Right atrium auricular region (tissue), 2 donors: ENCODE data around the gene EAPP. TPM values are rescaled to one million over a fixed set of nuclear protein-coding genes. Genes with fewer than 3 reads are reported as not detected.
"Not testable (repeated sequence)": the region's sequence is repeated elsewhere in the genome, so short reads cannot be mapped to it uniquely, and the experiment has no call there.

Experiments used
- DNase-seq: peaks from one replicate; pipeline ENCODE4 v3.0.0-alpha.2; 2019; ENCODE audit warnings: low spot score
- H3K27ac ChIP-seq, 2 donors: fragments of 200-600 bp; sonication (generic); 1 replicate in 1 of 2; 2 replicates in 1 of 2; pipeline ENCODE4 v1.5.1; 2016 to 2019
- H3K27me3 ChIP-seq, 2 donors: fragments of 200-600 bp; sonication (generic); one replicate each; pipeline versions ENCODE4 v1.5.1 to v1.6.0; 2017 to 2019
- H3K36me3 ChIP-seq: fragments of 200-600 bp; sonication (generic); one replicate; pipeline ENCODE4 v1.5.1; 2016
- H3K4me1 ChIP-seq, 2 donors: fragments of 200-600 bp; sonication (generic); one replicate each; pipeline versions ENCODE4 v1.5.1 to v1.6.0; 2017 to 2019
- H3K4me3 ChIP-seq, 2 donors: fragments of 200-600 bp; sonication (generic); 1 replicate in 1 of 2; 2 replicates in 1 of 2; pipeline ENCODE4 v1.5.1; 2017 to 2019; ENCODE audit warnings: mild to moderate bottlenecking in 1 of 2, moderate library complexity in 1 of 2
- H3K9me3 ChIP-seq, 2 donors: fragments of 200-600 bp; sonication (generic); one replicate each; pipeline ENCODE4 v1.5.1; 2019
- CTCF ChIP-seq, 2 donors: fragments of 200-600 bp; sonication (generic); IDR thresholded peaks; one replicate each; pipeline ENCODE4 v1.5.1; 2019; ENCODE audit warnings: antibody characterized with exemption in 2 of 2
- total RNA-seq, 2 donors: library from RNA; depleted of rRNA; stranded (reverse); fragments of >200 nt; gene quantifications; one replicate each; pipeline ENCODE4 v1.1.0, GENCODE V29; 2016

Gene EAPP
- total RNA-seq, 2 donors from 2014 or later = 17.9 to 22.7 TPM

DNA sequence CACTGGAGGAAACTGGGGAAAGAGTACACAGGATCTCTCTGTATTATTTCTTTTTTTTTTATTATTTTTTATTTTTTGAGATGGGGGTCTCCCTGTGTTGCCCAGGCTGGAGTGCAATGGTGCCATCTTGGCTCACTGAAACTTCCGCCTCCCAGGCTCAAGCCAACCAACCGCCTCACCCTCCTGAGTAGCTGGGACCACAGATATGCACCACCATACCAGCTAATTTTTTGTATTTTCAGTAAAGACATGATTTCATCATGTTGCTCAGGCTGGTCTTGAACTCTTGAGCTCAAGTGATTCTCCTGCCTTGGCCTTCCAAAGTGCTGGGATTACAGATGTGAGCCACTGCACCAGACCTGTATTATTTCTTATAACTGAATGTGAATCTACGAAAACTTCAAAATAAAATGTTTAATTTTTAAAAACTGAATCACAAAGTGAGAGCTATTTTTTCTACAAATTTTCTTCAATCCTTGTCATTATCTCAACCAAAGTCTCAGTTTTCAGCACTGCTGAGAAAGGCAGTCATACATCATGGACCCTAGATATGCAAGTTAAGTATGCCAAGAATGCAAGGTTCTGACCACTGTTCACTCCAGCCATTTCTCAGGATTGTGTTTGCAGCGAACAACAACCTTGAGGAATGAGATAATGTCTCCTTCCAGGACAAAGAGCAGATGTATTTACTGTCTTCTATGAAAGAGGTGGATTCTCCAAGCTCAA lies 2.4 kb downstream of the EAPP start:
- no peak overlapping the region for H3K27ac ChIP-seq
- no peak for TF ChIP-seq CTCF (IDR thresholded peaks at IDR 0.05)
- peaks cover 19% of the 10 kb centered on the region for H3K36me3 ChIP-seq
- H3K27me3 ChIP-seq = no peaks in the 10 kb centered on the region
- H3K4me1 ChIP-seq = peaks cover 0 to 23% of the 10 kb centered on the region in 2 donors
- DNase-seq = no peak
- H3K9me3 ChIP-seq = no peaks in the 10 kb centered on the region
- no peak overlapping the region for H3K4me3 ChIP-seq

GRCh38 chr14:34527591-34527990 lies 11.9 kb downstream of the EAPP start:
- Histone ChIP-seq H3K9me3 (no peaks in the 10 kb centered on the region), H3K27me3 (no peaks in the 10 kb centered on the region), H3K4me3 (no peak overlapping the region), H3K27ac (no peak overlapping the region), H3K36me3 (peaks cover 96% of the 10 kb centered on the region), H3K4me1 (no peaks in the 10 kb centered on the region)
- DNase-seq = no peak
- no peak for TF ChIP-seq CTCF (IDR thresholded peaks at IDR 0.05)

DNA sequence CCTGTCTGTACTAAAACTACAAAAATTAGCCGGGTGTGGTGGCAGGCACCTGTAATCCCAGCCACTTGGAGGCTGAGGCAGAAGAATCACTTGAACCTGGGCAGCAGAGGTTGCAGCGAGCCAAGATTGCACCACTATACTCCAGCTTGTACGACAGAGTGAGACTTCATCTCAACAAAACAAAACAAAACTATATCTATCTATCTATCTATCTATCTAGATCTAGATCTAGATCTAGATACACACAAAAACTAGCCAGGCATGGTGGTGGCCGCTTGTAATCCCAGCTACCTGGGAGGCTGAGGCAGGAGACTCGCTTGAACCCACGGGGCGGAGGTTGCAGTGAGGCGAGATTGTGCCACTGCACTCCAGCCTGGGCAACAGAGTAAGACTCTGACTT lies 15.3 kb downstream of the EAPP start:
- not testable (repeated sequence) for H3K27me3 ChIP-seq, H3K4me1 ChIP-seq, H3K27ac ChIP-seq, H3K4me3 ChIP-seq, H3K9me3 ChIP-seq, DNase-seq
- peaks cover 99% of the 10 kb centered on the region for H3K36me3 ChIP-seq

DNA sequence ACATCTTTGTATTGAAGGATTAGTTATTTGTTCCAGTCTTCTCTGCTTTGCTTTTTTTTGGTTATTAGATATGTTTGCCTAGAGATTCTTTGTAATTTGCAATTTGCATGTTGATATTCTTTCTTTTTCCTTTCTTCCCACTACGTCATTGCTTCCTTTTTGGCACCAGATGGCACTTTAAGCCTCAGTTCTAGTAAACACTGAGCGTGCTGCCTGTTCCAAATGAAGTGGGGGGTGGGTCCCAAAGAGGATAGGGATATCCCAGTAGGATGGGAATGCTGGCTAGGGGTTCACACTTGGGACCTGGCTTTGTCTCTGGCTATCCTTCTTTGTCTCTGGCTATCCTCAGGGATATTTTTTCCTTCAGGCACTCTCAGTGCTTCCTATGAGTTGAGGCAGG lies 17.0 kb downstream of the EAPP start:
- Histone ChIP-seq H3K4me3 (no peak overlapping the region), H3K4me1 (no peaks in the 10 kb centered on the region), H3K9me3 (no peaks in the 10 kb centered on the region), H3K27me3 (no peaks in the 10 kb centered on the region), H3K36me3 (peaks cover 99% of the 10 kb centered on the region), H3K27ac (no peak overlapping the region)
- no peak for DNase-seq
- TF ChIP-seq CTCF (IDR thresholded peaks at IDR 0.05) = no peak

GRCh38 chr14:34521071-34521470 lies 18.4 kb downstream of the EAPP start:
- not testable (repeated sequence) for H3K27ac ChIP-seq, DNase-seq, H3K27me3 ChIP-seq, H3K9me3 ChIP-seq, H3K4me3 ChIP-seq, H3K4me1 ChIP-seq
- peaks cover 90% of the 10 kb centered on the region for H3K36me3 ChIP-seq

DNA sequence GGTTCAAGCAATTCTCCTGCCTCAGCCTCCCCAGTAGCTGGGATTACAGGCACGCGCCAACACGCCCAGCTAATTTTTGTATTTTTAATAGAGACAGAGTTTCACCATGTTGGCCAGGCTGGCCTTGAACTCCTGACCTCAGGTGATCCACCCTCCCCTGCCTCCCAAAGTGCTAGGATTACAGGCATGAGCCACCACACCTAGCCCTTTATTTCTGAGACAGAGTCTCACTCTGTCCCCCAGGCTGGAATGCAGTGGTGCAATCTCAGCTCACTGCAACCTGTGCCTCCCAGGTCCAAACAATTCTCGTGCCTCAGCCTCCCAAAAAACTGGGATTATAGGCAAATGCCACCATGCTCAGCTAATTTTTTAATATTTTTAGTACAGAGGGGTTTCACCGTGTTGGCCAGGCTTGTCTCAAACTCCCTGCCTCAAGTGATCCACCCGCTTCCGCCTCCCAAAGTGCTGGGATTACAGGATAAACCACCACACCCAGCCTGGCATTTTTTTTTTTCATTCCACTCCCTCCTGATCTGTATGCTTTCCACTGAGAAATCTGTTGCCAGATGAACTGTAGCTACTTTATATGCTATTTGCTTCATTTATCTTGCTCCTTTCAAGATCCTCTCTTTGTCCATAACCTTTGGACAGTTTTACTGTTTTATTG lies 19.1 kb downstream of the EAPP start:
- not testable (repeated sequence) for H3K9me3 ChIP-seq, DNase-seq, H3K27ac ChIP-seq, H3K4me3 ChIP-seq, H3K27me3 ChIP-seq, H3K4me1 ChIP-seq
- H3K36me3 ChIP-seq = peaks cover 90% of the 10 kb centered on the region

DNA sequence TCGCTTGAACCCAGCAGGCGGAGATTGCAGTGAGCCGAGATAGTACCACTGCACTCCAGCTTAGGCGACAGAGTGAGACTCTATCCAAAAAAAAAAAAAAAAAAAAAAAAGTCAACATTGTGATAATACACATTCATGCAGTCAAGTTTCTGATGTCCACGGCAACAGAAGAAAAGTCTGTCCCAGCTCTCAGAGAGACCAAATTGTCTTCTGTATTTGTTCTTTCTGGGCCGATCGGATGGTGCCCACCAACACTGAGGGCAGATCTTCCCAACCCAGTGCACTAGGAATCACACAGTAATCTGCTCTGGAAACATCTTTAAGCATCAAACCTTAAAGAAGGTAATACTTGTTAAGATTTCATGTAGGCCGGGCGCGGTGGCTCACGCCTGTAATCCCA lies 31.6 kb downstream of the EAPP start:
- no peaks in the 10 kb centered on the region for H3K9me3 ChIP-seq
- TF ChIP-seq CTCF (IDR thresholded peaks at IDR 0.05) = no peak

More for the DNA sequence above, 31.6 kb downstream of the EAPP start:
- Histone ChIP-seq H3K27ac (no peak overlapping the region), H3K36me3 (no peaks in the 10 kb centered on the region), H3K27me3 (no peaks in the 10 kb centered on the region), H3K4me1 (no peaks in the 10 kb centered on the region), H3K4me3 (no peak overlapping the region)
- no peak for DNase-seq
